ENCODE results near the gene LIFR. TPM values are rescaled to one million over a fixed set of nuclear protein-coding genes. Genes with fewer than 3 reads are reported as not detected.

Gene LIFR
- polyA plus RNA-seq, 4 donors: 53.7 to 81.1 (median 75.8) TPM

DNA sequence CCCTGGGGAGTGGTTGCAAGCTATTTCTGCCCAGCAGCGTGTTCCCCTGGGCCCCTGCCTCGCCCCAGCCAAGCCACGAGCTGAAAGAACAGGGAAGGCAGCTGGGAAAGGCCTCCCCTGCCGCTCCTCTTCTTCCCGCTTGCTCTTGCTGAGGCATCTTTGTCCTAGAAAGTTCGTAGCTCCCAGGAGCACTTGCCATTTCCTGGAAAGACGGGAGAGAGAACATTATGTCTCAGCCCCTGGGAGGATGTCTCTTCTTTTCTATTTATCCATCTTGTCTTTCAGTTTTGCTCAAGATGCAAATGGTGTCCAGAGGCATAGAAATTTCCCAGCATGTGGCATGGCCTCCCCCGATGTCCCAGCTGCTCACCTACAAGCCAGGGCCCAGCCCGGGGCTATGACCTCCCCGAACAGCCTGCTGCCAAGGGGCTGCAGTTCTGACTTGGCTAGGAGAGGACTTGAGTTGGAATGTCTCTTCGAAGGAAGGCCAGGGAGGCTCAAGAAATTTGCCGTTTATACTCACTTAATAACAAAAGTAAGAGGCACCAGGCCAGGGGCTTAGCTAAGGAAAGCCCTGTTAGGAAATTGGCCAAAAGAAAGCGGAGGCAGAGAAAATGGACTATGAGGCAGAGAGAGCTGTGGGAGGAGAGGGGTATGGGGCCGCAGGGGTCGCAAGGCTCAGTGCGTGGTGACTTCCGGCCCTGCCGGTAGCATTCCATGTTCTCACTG, 87.3 kb downstream of the LIFR start:
- DNase-seq (ENCODE audit: low read depth in 4 of 4, low spot score in 3 of 4): no peak

GRCh38 chr5:38468202-38468673, 88.2 kb downstream of the LIFR start:
- no peak for DNase-seq (ENCODE audit: low read depth in 4 of 4, low spot score in 3 of 4)

DNA sequence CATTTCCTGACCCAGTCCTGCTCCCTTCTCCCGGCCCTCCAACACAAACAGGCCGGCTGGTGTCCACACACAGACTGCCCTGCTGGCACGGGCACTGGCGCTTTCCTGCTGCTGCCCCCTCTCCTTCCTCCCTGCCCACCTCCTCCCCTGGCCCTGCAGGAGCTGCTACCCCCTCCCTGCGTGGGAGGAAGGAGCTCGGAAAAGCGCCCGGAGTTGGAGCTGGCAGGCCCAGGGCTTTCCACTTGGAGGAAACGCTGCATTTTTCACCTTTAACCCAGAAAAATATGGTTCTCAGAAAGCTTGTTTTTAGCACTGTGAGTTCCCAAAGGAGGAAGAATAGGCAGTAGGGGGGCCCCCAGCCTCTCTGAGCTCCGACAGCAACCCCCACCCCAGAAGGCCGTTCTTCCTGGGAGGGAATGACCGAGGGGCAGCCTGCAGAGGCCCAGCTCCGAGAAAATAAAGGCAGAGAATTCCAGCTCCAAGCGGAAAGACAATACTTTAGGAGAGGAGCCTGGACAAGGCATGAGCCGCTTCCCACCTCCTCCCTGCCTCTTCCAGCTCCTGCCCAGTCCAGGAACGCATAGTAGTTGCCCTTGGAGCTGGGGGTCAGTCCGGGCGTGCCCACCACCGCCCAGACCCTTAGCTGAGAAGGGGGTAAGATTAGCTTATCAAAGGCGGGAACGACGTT, 88.9 kb downstream of the LIFR start:
- peak in 3 of 4 donors; percentile 62 to 65 (median 64) for DNase-seq (ENCODE audit: low read depth in 4 of 4, low spot score in 3 of 4)

- no peak for DNase-seq (ENCODE audit: low read depth in 4 of 4, low spot score in 3 of 4)
Measured at GRCh38 chr5:38466424-38467189, 89.8 kb downstream of the LIFR start.

GRCh38 chr5:38465702-38466423, 90.6 kb downstream of the LIFR start:
- DNase-seq (ENCODE audit: low read depth in 4 of 4, low spot score in 3 of 4): no peak

- DNase-seq (ENCODE audit: low read depth in 4 of 4, low spot score in 3 of 4): no peak
Measured at GRCh38 chr5:38465061-38465460, 91.4 kb downstream of the LIFR start.

DNA sequence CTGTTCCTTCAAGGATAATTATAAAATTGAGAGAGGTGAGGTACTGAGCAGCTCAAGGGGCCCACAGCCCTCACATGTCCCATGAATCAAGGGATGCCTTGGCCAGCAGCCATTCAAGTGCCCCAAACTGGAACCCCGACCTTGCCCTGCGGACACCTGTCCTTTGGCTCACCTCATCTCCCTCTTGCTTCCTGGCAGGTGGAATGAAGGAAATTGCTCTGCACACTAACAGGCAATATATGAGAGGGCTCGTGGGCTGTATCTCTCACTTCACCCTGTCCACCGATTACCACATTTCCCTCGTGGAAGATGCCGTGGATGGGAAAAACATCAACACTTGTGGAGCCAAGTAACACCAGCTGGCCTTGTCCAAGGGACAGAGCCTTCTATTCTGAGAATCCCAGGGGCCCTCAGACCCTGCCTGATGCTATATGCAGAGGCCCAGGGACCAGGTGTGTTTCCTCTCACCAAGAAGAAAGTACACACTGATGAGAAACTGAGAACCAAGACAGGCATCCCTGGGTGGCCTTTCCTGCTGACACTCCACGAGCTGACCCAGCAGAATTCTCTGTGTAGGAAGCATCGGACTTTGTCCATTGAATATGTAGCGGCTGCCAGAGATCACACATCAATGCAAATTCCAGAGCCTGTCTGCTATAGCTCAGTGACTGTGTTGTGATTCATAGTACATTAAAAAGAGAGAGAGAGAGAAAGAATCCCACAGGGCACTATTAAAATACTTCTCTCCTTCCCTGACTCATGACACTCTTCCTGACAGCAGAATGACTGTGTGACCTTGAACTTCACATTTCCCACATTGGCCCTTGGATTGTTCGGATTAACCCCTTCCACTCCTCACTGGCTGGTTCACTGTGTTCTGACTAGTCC, 92.6 kb downstream of the LIFR start:
- DNase-seq (ENCODE audit: low read depth in 4 of 4, low spot score in 3 of 4): peak in 2 of 4 donors; percentile 59 to 73

DNA sequence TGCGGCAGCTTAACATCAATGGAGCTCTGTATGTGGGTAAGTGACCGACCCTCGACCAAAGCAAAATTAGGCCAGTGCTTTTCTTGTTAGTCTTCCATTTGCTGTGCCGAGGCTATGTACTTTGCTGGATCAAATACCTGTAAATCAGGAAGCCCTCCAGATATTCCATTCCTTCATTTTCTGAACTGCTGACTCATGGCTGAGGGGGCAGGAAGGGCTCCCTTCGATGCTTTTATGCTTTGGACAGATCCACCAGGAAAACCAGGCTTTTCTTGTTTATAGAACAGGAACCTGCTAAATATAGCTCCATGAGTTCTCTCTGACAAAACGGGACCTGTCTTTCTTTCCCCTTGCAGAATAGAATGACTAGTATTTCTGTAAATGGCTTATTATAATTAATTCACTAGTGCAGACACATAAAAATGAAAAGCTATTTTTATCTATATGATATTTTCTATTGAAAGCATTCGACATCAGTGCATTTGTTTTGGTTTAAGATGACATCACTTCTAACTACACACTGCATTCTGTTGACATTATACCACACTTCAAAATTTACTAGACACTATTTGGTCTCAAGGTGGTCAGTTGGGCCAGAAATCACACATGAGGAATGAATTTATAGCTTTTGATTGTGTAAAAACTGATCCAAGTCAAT, 93.3 kb downstream of the LIFR start:
- DNase-seq (ENCODE audit: low read depth in 4 of 4, low spot score in 3 of 4): no peak

DNA sequence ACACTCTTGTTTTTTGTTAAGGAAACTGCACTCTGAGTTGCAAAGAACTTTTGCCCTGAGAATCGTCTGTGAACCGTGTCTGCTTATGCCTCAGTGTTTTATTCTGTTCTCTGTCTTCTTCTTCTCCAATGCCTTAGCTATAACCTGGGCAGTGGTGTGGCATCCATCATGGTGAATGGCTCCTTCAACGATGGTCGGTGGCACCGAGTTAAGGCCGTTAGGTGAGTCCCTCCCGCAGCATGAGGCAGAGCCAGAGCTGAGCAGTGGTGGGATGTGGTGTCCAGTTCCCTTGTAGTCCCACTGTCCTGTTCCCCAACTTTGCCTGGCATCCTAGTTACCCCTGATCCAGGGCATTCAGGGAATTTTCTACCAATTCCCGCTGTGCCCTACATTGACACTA, 98.3 kb downstream of the LIFR start:
- DNase-seq (ENCODE audit: low read depth in 4 of 4, low spot score in 3 of 4): no peak

DNA sequence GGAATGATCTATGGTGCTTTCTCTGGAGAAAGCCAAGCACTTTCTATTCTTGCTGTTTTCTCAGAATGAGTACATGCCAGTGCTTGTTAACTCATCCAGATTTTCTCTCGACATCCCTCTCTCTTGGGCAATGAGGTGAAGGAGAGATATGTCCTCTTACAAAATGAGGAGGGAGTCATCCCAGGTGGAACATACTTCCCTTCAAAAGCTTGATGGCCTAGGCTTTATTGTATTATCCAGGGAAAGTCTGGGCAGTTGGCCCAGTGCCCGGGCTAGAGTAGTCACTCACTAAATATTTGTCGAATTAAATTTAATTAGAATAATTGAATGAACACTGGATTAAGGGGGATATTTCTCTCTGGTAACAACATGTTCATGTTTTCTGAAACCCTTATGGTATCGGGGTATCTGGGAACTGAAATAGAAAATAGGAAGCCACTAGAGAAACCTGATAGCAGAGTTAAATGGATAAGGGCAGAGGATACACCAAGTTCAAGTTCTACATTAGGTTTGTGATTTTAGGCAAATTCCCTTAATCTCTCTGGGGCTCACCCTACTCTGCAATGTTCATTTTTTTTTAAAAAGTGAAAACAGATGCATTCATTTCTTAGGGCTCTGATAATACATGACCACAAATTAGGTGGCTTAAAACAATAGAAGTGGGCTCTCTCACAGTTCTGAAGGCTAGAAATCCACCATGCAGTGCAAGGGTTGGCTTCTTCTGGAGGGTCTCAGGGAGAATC, 99.6 kb downstream of the LIFR start:
- DNase-seq (ENCODE audit: low read depth in 4 of 4, low spot score in 3 of 4): no peak

GRCh38 chr5:38455796-38456330, 100.6 kb downstream of the LIFR start:
- DNase-seq (ENCODE audit: low read depth in 4 of 4, low spot score in 3 of 4): no peak

- no peak for DNase-seq (ENCODE audit: low read depth in 4 of 4, low spot score in 3 of 4)
Measured at GRCh38 chr5:38453921-38454320, 102.5 kb downstream of the LIFR start.

DNA sequence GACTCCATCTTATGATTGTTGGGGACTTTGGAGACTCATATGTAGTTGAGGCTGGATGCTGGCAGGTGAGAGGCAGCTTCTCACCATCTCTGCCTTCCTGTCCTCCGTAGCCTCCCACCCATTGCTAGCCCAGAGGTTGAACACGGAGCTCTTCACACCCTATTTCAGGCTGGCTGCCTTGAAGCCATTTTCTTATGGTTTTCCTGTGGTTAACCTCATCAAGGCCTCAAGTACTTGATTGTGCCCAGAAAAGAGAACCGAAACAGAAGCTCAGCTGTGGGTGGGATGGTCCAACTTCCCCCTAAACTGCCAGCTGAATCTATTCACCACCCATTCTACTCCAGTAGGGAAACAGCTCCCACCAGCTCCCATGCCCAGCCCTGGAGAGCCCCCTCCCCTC, 102.9 kb downstream of the LIFR start:
- no peak for DNase-seq (ENCODE audit: low read depth in 4 of 4, low spot score in 3 of 4)

DNA sequence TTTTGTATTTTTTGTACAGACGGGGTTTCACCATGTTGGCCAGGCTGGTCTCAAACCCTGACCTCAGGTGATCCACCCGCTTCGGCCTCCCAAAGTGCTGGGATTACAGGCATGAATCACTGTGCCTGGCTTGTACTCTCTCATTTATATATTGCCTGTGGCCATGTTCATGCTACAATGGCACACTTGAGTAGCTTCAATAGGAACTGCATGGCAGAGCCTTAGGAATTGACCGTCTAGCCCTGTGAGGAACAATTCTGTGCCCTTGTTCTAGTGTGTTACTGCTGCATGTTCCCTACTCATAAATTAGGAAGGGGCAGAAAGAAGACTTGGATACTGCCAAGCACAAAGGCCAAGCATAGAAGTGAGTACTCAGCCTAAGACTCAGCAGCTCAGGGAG, 104.2 kb downstream of the LIFR start:
- no peak for DNase-seq (ENCODE audit: low read depth in 4 of 4, low spot score in 3 of 4)

DNA sequence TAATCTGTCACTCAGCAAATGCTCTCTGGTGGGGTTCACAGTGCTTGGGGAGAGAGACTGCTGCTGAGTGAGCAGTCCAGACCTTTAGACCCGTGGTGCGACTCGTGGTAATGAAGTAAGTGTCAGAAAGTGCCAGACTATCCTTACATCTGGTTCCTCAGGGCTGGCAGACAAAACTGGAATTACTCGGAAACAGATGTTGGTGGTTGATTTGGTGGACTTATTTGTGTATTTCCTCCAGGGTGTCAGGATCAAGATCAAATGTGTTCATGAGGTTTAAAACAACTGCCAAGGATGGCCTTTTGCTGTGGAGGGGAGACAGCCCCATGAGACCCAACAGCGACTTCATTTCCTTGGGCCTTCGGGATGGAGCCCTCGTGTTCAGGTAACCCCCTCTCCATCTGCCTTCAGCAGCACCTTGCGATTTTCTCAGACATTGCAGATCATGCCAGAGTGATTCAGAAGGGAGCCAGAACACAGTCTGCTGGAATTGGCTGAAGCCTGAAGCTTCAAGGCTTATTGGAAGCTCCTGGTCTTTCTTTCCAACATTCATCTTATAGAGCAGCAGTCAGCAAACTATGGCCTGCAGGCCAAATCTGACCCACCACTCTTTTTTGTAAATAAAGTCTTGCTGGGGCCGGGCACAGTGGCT, 105.2 kb downstream of the LIFR start:
- no peak for DNase-seq (ENCODE audit: low read depth in 4 of 4, low spot score in 3 of 4)

- no peak for DNase-seq (ENCODE audit: low read depth in 4 of 4, low spot score in 3 of 4)
Measured at GRCh38 chr5:38450627-38451026, 105.8 kb downstream of the LIFR start.

DNA sequence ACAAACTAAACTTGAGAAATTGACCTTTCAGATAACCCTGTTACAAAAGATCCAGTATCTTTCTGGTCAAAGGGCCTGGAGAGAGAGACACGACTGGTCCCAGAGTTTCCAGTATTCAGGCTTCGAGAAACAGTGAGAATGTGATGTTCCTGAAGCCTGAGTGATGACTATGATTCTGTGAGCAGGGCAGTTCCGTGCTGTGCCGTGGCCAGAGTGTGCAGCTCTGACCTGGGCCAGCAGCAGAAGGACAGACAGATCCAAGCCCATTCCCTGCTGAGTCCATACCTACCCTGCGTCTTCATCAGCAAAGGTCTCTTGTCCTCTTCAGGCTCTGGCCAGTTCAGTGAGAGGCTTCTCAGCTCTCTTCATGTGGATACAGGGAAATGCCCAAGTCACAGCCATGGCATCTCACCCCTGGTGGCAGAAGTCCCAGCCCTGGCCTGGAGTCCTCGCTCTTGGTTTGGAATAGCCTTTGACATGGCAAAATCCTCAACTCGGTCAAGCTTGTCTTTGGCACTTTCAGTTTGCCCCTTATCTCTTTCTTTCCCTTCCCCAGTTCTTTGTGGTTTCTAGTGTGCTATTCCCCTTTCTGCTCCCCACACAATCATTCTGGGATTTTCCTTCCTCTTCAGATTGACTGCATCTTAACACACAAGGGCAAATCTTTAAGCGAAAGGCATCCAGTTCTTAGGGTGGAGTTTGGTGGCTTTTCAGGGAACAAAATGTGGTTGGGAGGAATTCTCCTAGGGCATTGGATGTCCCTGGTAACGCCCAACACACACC, 107.7 kb downstream of the LIFR start:
- no peak for DNase-seq (ENCODE audit: low read depth in 4 of 4, low spot score in 3 of 4)

All from left renal pelvis (tissue), 4 donors.